ENCODE data around the gene CSNK2A3.

The CSNK2A3 gene

GRCh38 chr11:11352878-11353277 lies at the start of gene CSNK2A3:
Gene CSNK2A3, minus strand, starts transcription at chr11:11353250. Its CDS starts 131 bp downstream, at chr11:11353119.
- peak; percentile 9 for DNase-seq

GRCh38 chr11:11401960-11402535 lies 49.0 kb upstream of the CSNK2A3 start:
- DNase-seq = no peak

DNA sequence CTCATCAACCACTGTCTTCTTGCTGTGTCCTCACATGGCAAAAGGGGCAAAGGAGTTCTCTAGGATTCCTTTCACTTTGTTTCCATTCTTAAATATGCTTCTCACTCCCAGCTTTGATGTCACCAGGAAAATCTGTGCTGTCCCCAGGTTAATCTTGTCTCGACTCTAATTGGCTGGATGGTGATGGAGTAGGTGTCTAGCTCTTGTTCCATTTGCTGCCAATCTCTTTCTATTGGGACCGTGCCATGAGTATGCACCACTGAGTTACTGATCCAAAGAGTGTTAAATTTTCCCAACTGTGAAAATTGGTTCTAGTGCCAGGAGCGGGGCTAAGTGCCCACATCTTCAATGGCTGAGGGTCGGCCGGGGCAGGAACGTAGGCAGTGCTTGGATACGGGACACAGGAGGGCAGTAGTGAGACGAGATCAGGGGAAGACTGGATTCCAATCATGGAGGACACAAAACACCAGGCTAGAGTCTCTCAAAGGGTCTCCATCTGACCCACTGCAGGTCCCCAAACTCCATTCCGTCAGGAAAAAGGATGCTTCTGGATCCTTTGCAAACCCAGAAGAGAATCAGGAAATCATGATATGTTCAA lies 47.7 kb upstream of the CSNK2A3 start:
- no peak for DNase-seq

GRCh38 chr11:11400121-11400520 lies 47.1 kb upstream of the CSNK2A3 start:
- DNase-seq = no peak

DNA sequence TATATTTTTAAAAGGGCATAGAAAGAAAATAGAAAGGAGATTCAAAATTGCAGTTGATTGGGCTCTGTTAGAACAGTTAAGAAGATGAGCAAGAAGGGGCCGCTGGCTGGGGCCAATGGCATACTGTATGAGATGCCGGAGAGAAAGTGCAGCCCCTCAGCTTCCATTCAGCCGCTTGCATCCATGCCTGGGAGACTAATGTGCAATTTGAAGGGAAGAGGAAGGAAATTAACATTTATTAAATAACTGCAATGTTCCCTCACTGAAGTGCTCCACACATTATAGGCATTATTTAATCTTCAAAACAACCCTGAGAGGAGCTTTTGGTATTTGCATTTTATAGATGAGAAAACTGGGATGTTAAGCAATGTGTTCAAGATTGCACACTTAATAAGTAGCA lies 44.7 kb upstream of the CSNK2A3 start:
- DNase-seq = no peak

GRCh38 chr11:11397036-11397415 lies 44.0 kb upstream of the CSNK2A3 start:
- DNase-seq = no peak

GRCh38 chr11:11396301-11397035 lies 43.4 kb upstream of the CSNK2A3 start:
- peak; percentile 66 for DNase-seq

DNA sequence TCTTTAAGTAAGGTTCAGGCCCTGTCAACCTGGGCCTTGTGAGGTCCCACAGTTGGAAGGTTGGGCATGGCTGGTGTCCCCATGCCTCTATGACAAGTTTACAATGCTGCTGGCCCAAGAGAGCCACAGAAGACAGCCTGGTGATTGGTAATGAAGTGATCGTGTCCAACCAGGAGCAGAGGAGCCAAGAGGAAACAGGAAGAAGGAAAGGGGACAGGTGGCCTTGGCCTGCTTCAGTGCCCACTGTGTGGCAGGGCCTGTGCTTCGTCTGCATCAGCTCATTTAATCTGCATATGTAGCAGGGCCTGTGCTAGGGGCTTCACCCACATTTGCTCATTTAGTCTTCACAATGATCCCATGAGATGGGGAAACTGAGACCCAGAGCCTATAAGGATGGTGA lies 42.1 kb upstream of the CSNK2A3 start:
- no peak for DNase-seq

GRCh38 chr11:11394241-11394640 lies 41.2 kb upstream of the CSNK2A3 start:
- no peak for DNase-seq

DNA sequence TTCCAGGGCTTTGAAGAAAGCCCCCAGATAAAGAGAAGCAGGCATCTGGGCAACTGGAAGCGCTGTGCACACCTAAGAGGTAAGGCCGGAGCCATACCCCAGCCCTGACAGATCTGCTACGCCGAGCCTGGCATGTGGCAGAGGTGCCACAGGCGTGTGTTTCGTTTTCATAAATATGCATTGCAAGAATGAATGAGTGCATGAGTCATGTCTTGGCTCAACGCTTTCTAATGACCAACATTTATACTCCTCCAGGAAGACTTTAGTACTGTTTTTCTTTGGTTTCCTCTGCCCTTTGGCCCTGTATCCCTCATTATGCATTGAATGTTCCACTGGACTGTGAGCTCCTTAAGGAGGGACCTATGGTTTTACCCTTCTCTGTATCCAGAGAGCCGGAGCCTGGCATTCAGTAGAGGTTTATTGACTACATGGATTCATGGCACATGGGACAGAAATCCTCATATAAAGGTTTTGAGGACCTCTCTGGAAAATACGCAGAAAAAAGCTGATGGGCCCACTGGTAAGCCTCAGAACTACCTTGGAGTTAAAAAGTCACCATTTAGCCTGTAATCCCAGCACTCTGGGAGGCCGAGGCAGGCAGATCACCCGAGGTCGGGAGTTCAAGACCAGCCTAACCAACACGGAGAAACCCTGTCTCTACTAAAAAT lies 38.9 kb upstream of the CSNK2A3 start:
- DNase-seq = no peak

DNA sequence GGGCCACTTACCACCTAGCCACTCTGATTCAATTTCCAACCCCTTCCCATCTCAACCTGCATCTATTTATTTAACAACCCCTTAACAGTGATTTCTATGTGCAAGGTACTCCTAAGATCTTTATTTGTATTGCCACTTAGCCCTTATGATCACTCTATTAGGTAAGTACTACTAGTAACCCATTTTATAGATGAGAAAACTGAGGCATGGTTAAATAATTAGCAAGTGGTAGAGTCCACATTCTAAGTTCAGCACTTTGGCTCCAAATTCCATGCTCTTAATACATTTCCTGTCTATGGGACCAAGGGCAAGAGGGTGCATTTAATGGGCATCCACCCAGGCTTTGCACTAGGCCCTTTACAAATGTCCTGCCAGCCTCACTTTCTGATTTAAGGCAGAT lies 38.1 kb upstream of the CSNK2A3 start:
- no peak for DNase-seq

- no peak for DNase-seq
Observed at GRCh38 chr11:11390068-11390771, 37.2 kb upstream of the CSNK2A3 start.

- DNase-seq = no peak
Observed at GRCh38 chr11:11389238-11389637, 36.2 kb upstream of the CSNK2A3 start.

- DNase-seq = no peak
Observed at GRCh38 chr11:11387622-11388305, 34.7 kb upstream of the CSNK2A3 start.

DNA sequence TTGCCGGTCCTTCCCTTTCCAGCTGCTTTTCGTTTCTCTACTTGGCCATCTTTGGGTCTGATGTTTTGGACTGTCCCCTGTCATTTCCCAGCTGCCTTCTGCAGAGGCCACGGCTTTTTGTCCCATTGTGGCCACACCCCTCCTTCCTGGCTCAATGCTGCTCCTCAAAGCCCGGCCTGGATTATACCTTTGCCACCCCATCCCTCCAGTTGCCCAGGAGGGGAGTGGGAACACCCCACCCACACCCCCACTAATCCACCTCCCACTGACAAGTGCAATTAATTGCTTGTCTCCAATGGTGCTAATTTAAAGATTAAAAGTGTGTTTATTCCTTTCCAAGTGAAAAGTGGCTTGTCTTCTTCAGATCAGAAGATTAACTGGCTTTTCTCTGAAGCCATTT lies 34.2 kb upstream of the CSNK2A3 start:
- DNase-seq = no peak

DNA sequence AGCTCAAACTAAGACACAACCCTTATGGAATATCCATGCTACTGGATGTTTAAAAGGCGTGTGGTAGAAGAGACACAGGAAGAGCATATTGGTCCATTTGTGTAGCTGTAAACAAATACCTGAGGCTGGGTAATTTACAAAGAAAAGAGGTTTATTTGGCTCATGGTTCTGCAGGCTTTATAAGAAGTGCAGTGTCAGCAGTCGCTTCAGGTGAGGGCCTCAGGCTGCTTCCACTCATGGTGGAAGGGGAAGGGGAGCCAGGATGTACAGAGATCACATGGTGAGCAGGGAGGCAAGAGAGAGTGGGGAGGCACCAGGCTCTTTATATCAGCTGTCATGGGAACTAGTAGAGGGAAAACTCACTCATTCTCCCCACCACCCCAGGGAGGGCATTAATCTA lies 31.8 kb upstream of the CSNK2A3 start:
- DNase-seq = no peak

DNA sequence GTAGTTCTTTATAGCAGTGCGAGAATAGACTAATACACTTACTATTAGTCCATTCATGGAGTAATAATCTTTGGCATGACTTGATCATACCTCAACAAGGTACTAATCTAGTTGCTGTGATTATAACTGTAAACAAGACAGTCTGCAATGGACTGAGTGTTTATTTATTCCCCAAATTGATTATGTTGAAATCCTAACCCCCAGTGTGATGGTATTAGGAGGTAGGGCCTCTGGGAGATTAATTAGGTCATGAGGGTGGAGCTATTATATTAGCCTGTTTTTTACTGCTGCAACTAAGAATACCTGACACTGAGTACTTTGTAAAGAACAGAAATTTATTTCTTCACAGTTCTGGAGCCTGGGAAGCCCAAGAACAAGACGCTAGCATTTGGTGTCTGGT lies 30.9 kb upstream of the CSNK2A3 start:
- DNase-seq = no peak

- DNase-seq = no peak
Observed at GRCh38 chr11:11382858-11383532, 29.9 kb upstream of the CSNK2A3 start.

GRCh38 chr11:11381471-11382105 lies 28.5 kb upstream of the CSNK2A3 start:
- DNase-seq = no peak

DNA sequence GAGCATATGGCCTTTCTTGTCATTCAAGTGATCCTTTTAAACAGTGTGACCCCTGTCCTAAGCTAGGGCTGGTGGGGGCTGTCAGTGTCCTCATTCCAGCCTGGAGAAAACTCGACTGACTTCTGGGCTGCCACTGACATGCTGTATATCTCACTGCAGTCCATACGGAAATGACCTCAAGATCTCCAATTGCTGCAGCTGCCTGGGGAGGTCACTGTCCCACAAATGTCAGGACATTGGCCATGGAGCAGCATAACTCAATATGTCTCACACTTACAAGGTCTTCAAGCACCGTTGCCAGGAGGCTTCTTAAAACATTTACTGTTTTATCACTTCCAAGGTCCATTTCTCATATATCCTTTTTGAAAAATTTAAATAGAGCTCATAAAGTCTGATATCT lies 27.8 kb upstream of the CSNK2A3 start:
- no peak for DNase-seq

DNA sequence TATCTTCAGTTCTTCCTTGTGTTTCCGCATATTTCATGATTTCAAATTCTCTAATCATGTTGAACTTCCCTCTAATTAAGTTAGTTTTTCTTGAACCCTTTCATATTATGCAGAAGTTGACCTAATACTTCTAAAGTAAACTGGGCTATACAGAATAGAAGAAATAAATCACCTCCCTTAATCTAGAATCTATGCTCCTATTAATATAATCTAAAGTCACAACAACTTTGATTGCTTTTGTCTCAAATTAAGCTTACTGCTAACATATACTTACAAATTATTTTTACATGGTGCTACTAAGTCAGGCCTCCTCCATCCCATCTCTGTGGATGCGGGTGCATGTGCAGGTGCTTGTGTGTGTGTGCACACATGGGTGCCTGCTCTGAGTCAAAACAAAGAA lies 27.3 kb upstream of the CSNK2A3 start:
- DNase-seq = no peak

DNA sequence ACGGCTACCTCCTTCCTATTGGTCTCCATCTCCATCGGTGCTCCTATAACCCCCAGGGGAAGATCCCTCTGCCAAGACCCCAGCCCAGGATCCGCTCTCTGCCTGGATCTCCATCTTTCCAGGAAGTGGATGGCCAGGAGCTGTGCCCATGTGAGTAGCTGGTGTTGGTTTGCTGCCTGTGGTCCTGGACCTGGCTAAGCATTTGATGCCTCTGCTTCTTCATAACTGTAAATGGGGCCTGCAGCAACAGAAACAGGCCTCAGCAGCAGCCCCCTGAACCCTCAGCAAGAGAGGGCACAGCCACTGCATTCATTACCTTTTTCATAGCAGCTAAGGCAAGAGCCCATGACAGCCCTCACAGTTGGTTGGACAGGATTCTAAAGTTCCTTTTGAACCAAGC lies 26.6 kb upstream of the CSNK2A3 start:
- DNase-seq = no peak

Data from right forelimb (tissue), 1 donor.